Esophagus muscularis mucosa (tissue), 3 donors: ENCODE data around the gene FIGNL2.

Source experiments
- POLR2A ChIP-seq: fragments of 450-650 bp; IDR thresholded peaks from one replicate; pipeline ENCODE4 v1.6.1; 2017; ENCODE audit warnings: antibody characterized with exemption, moderate library complexity, mild to moderate bottlenecking, low read depth
- TF ChIP-seq, protein P1 (sequence below), 3 experiments: fragments of 200-600 bp in 2 of 3; fragments of 450-650 bp in 1 of 3; sonication (generic) in 2 of 3; IDR thresholded peaks; one replicate each; pipeline ENCODE4 v1.5.1; 2017 to 2019; ENCODE audit warnings: antibody characterized with exemption in 3 of 3, mild to moderate bottlenecking in 2 of 3, moderate library complexity in 1 of 3

DNA sequence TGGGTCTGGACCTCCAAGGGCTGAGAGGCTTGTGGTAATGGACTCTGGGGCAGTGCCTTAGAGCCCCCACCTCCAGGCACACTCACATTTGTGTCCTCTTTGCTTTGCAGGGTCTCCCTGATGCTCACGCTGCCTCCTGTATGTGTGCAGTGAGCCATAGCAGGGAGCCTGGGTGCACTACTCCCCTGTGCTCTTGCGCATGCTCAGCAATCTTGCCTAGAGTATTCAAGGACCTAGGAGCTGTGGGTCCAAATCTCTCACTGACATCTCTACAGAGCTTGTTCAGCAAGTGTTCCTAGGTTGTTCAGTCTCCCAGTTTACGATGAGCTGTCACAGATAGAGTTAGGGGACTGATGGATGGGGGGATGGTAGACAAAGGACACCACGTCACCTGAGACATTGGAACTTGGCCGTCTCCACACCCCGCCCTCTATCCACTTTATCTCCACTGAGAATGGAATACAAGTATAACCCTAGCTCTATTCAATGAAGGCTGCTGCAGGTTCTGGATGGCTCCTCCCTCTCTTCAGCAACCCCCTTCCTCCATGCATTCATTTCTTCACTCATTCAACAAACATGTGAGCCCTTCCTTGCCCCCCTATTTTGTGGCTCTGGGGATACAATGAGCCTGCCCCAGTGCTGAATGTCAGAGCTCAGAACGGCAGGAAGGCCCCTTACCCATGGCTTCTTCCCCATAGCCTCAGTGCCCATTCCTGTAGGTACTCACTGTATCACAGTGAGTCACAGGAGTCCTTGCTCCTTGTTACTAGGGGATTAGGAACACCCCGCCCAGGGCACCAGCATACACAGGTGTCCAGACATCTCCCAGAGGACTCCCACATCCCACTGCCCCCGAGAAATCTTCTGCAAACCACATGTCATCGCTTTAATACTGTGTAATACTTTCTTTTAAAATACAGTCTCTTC is 31.2 kb downstream of the FIGNL2 start:
- TF ChIP-seq, protein P1, sequence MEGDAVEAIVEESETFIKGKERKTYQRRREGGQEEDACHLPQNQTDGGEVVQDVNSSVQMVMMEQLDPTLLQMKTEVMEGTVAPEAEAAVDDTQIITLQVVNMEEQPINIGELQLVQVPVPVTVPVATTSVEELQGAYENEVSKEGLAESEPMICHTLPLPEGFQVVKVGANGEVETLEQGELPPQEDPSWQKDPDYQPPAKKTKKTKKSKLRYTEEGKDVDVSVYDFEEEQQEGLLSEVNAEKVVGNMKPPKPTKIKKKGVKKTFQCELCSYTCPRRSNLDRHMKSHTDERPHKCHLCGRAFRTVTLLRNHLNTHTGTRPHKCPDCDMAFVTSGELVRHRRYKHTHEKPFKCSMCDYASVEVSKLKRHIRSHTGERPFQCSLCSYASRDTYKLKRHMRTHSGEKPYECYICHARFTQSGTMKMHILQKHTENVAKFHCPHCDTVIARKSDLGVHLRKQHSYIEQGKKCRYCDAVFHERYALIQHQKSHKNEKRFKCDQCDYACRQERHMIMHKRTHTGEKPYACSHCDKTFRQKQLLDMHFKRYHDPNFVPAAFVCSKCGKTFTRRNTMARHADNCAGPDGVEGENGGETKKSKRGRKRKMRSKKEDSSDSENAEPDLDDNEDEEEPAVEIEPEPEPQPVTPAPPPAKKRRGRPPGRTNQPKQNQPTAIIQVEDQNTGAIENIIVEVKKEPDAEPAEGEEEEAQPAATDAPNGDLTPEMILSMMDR (IDR thresholded peaks at IDR 0.05): no peak
- no peak for TF ChIP-seq POLR2A
